NAMALWA (cell line): ENCODE data around the gene PARD3B.
"Not testable (repeated sequence)": the region's sequence is repeated elsewhere in the genome, so short reads cannot be mapped to it uniquely, and the experiment has no call there.

Source experiments
- DNase-seq: peaks from one replicate; pipeline ENCODE4 v3.0.0-alpha.2; 2015; ENCODE audit warnings: low spot score

Gene PARD3B

GRCh38 chr2:204539019-204539385, 6.3 kb upstream of the PARD3B start:
- no peak for DNase-seq

GRCh38 chr2:204541637-204542036, 3.6 kb upstream of the PARD3B start:
- DNase-seq, result no peak

GRCh38 chr2:204542982-204543608, 2.2 kb upstream of the PARD3B start:
- DNase-seq, result no peak

- no peak for DNase-seq
Measured at GRCh38 chr2:204545861-204546735, 823 bp downstream of the PARD3B start.

GRCh38 chr2:204550751-204551511, 5.7 kb downstream of the PARD3B start:
- no peak for DNase-seq

- no peak for DNase-seq
Measured at GRCh38 chr2:204551512-204551863, 6.2 kb downstream of the PARD3B start.

GRCh38 chr2:204557604-204558003, 12.3 kb downstream of the PARD3B start:
- no peak for DNase-seq

- DNase-seq, result not testable (repeated sequence)
Measured at GRCh38 chr2:204559358-204559757, 14.1 kb downstream of the PARD3B start.

- DNase-seq, result no peak
Measured at GRCh38 chr2:204560902-204561301, 15.6 kb downstream of the PARD3B start.

- no peak for DNase-seq
Measured at GRCh38 chr2:204561771-204562170, 16.5 kb downstream of the PARD3B start.

- DNase-seq, result no peak
Measured at GRCh38 chr2:204566439-204566838, 21.2 kb downstream of the PARD3B start.

GRCh38 chr2:204570421-204570820, 25.1 kb downstream of the PARD3B start:
- DNase-seq, result no peak

GRCh38 chr2:204571041-204571440, 25.8 kb downstream of the PARD3B start:
- no peak for DNase-seq

GRCh38 chr2:204571911-204572310, 26.6 kb downstream of the PARD3B start:
- DNase-seq, result no peak

GRCh38 chr2:204573221-204573620, 27.9 kb downstream of the PARD3B start:
- DNase-seq, result no peak

- no peak for DNase-seq
Measured at GRCh38 chr2:204574486-204574885, 29.2 kb downstream of the PARD3B start.

GRCh38 chr2:204575463-204575862, 30.2 kb downstream of the PARD3B start:
- no peak for DNase-seq

- no peak for DNase-seq
Measured at GRCh38 chr2:204576362-204576979, 31.2 kb downstream of the PARD3B start.

- DNase-seq, result no peak
Measured at GRCh38 chr2:204578928-204579598, 33.8 kb downstream of the PARD3B start.

GRCh38 chr2:204581946-204582345, 36.7 kb downstream of the PARD3B start:
- no peak for DNase-seq

GRCh38 chr2:204583773-204584172, 38.5 kb downstream of the PARD3B start:
- no peak for DNase-seq

GRCh38 chr2:204585930-204586329, 40.7 kb downstream of the PARD3B start:
- no peak for DNase-seq
